H1 (cell line): Measurements from ENCODE around the gene PPBP. TPM values are rescaled to one million over a fixed set of nuclear protein-coding genes. Genes with fewer than 3 reads are reported as not detected.

Experiments
- CTCF ChIA-PET: fragments of 300-600 bp; sonication (Branson Sonifier 250); formaldehyde crosslinking; loops from one replicate; lab custom pipeline; 2021; ENCODE audit not compliant: partially characterized antibody; lab: Charles Lee
- POLR2A ChIA-PET: fragments of 300-600 bp; sonication (Branson Sonifier 250); formaldehyde crosslinking; loops from one replicate; lab custom pipeline; 2021; ENCODE audit warnings: inconsistent platforms; ENCODE audit not compliant: partially characterized antibody; lab: Charles Lee
- DNase-seq, 2 experiments: peaks; one replicate each; pipeline versions ENCODE4 v3.0.0 to v3.0.0-alpha.2; 2010 to 2022; ENCODE audit warnings: low spot score in 2 of 2, low read depth in 1 of 2, mixed read lengths in 1 of 2
- FAIRE-seq: peaks from 2 replicates; lab custom pipeline; 2011; peaks lifted over from hg19 to GRCh38; lab: Jason Lieb, UNC
- H2AFZ ChIP-seq: 2 replicates; pipeline ENCODE4 v1.8.1; 2012; ENCODE audit warnings: low read length, inconsistent platforms
- H2AK5ac ChIP-seq: 2 replicates; pipeline ENCODE4 v1.6.1; 2013; ENCODE audit warnings: low read depth, low read length
- H2BK120ac ChIP-seq: replicated peaks from 2 replicates; pipeline ENCODE3; 2013; ENCODE audit warnings: low read depth, low read length, inconsistent platforms
- H2BK12ac ChIP-seq: 2 replicates; pipeline ENCODE4 v1.6.1; 2013; ENCODE audit warnings: low read depth, low read length
- H2BK15ac ChIP-seq: 2 replicates; pipeline ENCODE4 v1.6.1; 2013; ENCODE audit warnings: low read length
- H2BK20ac ChIP-seq: 2 replicates; pipeline ENCODE4 v1.6.1; 2013; ENCODE audit warnings: low read length
- H2BK5ac ChIP-seq: 2 replicates; pipeline ENCODE4 v1.6.1; 2013; ENCODE audit warnings: low read depth, low read length
- H3K14ac ChIP-seq: 2 replicates; pipeline ENCODE4 v1.6.1; 2013; ENCODE audit warnings: inconsistent platforms; ENCODE audit not compliant: insufficient read length
- H3K18ac ChIP-seq: 2 replicates; pipeline ENCODE4 v1.6.1; 2013; ENCODE audit warnings: low read length; ENCODE audit errors: extremely low read depth
- H3K23ac ChIP-seq: 2 replicates; pipeline ENCODE4 v1.6.1; 2013; ENCODE audit warnings: inconsistent platforms; ENCODE audit not compliant: insufficient read length
- H3K23me2 ChIP-seq: 2 replicates; pipeline ENCODE4 v1.6.1; 2013; ENCODE audit warnings: low read depth, low read length
- H3K27ac ChIP-seq: 2 replicates; pipeline ENCODE4 v1.6.1; 2011; ENCODE audit warnings: low read depth, low read length, inconsistent platforms
- H3K27me3 ChIP-seq, 4 experiments: replicated peaks in 1 of 4; 1 replicate in 1 of 4; 2 replicates in 3 of 4; pipeline versions ENCODE4 v1.6.1 to v1.8.1; 2011 to 2013; ENCODE audit warnings: low read length in 3 of 4, mild to moderate bottlenecking in 3 of 4, inconsistent platforms in 2 of 4, mixed read lengths in 2 of 4, moderate library complexity in 1 of 4; ENCODE audit not compliant: control insufficient read depth in 3 of 4, insufficient read depth in 3 of 4; ENCODE audit errors: extremely low read depth in 1 of 4
- H3K36me3 ChIP-seq, 4 experiments: 2 replicates each; pipeline versions ENCODE4 v1.6.1 to v1.8.1; 2011 to 2013; ENCODE audit warnings: mild to moderate bottlenecking in 4 of 4, low read length in 3 of 4, moderate library complexity in 2 of 4, control low read depth in 1 of 4, inconsistent platforms in 1 of 4; ENCODE audit not compliant: insufficient read depth in 4 of 4, control insufficient read depth in 2 of 4
- H3K4ac ChIP-seq: replicated peaks from 2 replicates; pipeline ENCODE3; 2013; ENCODE audit warnings: low read length, low read depth, mixed read lengths, inconsistent platforms; ENCODE audit not compliant: insufficient read length
- H3K4me1 ChIP-seq, 4 experiments: replicated peaks in 1 of 4; 1 replicate in 1 of 4; 2 replicates in 3 of 4; pipeline versions ENCODE4 v1.6.1 to v1.8.1; 2011 to 2013; ENCODE audit warnings: low read length in 3 of 4, inconsistent platforms in 2 of 4, mixed read lengths in 1 of 4; ENCODE audit not compliant: insufficient read depth in 4 of 4, control insufficient read depth in 3 of 4
- H3K4me2 ChIP-seq, 2 experiments: 2 replicates each; pipeline versions ENCODE4 v1.6.1 to v1.8.1; 2011 to 2013; ENCODE audit warnings: low read depth in 2 of 2, low read length in 2 of 2, control low read depth in 1 of 2, inconsistent platforms in 1 of 2, mild to moderate bottlenecking in 1 of 2; ENCODE audit not compliant: insufficient read depth in 1 of 2
- H3K4me3 ChIP-seq, 4 experiments: fragments of 200-600, 300-600 bp in 1 of 4; sonication (generic), shearing (Covaris generic), sonication (Bioruptor Twin) in 1 of 4; 2 replicates each; pipeline versions ENCODE4 v1.5.1 to v1.8.1; 2011 to 2016; ENCODE audit warnings: low read length in 4 of 4, low read depth in 3 of 4, control low read depth in 2 of 4, inconsistent platforms in 2 of 4, mild to moderate bottlenecking in 2 of 4, mixed read lengths in 1 of 4, moderate library complexity in 1 of 4; ENCODE audit not compliant: insufficient read depth in 2 of 4; ENCODE audit errors: extremely low read depth in 1 of 4
- H3K56ac ChIP-seq: replicated peaks from 2 replicates; pipeline ENCODE3; 2013; ENCODE audit warnings: low read depth, mild to moderate bottlenecking, mixed read lengths, low read length, inconsistent platforms; ENCODE audit not compliant: insufficient read length
- H3K79me1 ChIP-seq: 2 replicates; pipeline ENCODE4 v1.6.1; 2013; ENCODE audit warnings: low read depth, low read length, control low read depth
- H3K79me2 ChIP-seq, 2 experiments: 2 replicates each; pipeline versions ENCODE4 v1.6.1 to v1.8.1; 2012 to 2013; ENCODE audit warnings: low read length in 2 of 2, mild to moderate bottlenecking in 2 of 2, inconsistent platforms in 1 of 2; ENCODE audit not compliant: insufficient read depth in 2 of 2, control insufficient read depth in 1 of 2
- H3K9ac ChIP-seq, 4 experiments: replicated peaks in 1 of 4; 1 replicate in 1 of 4; 2 replicates in 3 of 4; pipeline versions ENCODE4 v1.6.1 to v1.8.1; 2011 to 2013; ENCODE audit warnings: low read depth in 3 of 4, low read length in 3 of 4, control low read depth in 2 of 4, mild to moderate bottlenecking in 2 of 4, moderate library complexity in 2 of 4, inconsistent platforms in 1 of 4; ENCODE audit errors: extremely low read depth in 1 of 4
- H3K9me3 ChIP-seq, 2 experiments: 2 replicates each; pipeline versions ENCODE4 v1.6.1 to v1.8.1; 2012 to 2013; ENCODE audit warnings: mild to moderate bottlenecking in 2 of 2, moderate library complexity in 2 of 2, control low read depth in 1 of 2, inconsistent platforms in 1 of 2, low read depth in 1 of 2, low read length in 1 of 2, mixed read lengths in 1 of 2; ENCODE audit not compliant: insufficient read depth in 2 of 2
- H4K20me1 ChIP-seq, 2 experiments: replicated peaks in 1 of 2; 2 replicates each; pipeline versions ENCODE3 to v1.8.1; 2011 to 2013; ENCODE audit warnings: inconsistent platforms in 2 of 2, low read length in 2 of 2, mild to moderate bottlenecking in 1 of 2; ENCODE audit not compliant: insufficient read depth in 2 of 2, control insufficient read depth in 1 of 2
- H4K5ac ChIP-seq: 2 replicates; pipeline ENCODE4 v1.6.1; 2013; ENCODE audit warnings: low read length, low read depth, mixed read lengths, inconsistent platforms; ENCODE audit not compliant: insufficient read length
- H4K8ac ChIP-seq: 2 replicates; pipeline ENCODE4 v1.8.0; 2013; ENCODE audit warnings: mild to moderate bottlenecking, moderate library complexity, low read length, inconsistent platforms; ENCODE audit not compliant: insufficient read depth; ENCODE audit errors: extremely low read depth
- H4K91ac ChIP-seq: replicated peaks from 2 replicates; pipeline ENCODE3; 2013; ENCODE audit warnings: low read length, mixed read lengths, inconsistent platforms; ENCODE audit not compliant: insufficient read length
- CTBP2 ChIP-seq: IDR thresholded peaks from 2 replicates; pipeline ENCODE4 v1.7.0; 2011; ENCODE audit warnings: borderline replicate concordance, mild to moderate bottlenecking, moderate library complexity, mixed read lengths, low read length; ENCODE audit not compliant: insufficient read depth, insufficient read length
- EP300 ChIP-seq, 2 experiments: IDR thresholded peaks; 1 replicate in 1 of 2; 2 replicates in 1 of 2; pipeline ENCODE4 v1.6.1; 2011 to 2012; ENCODE audit warnings: low read depth in 2 of 2, low read length in 2 of 2, mild to moderate bottlenecking in 2 of 2, borderline replicate concordance in 1 of 2, inconsistent platforms in 1 of 2, moderate library complexity in 1 of 2
- KDM4A ChIP-seq: IDR thresholded peaks from one replicate; pipeline ENCODE4 v1.7.1; 2012; ENCODE audit warnings: low read depth, mild to moderate bottlenecking, moderate library complexity, low read length, inconsistent platforms; ENCODE audit not compliant: severe bottlenecking
- RNF2 ChIP-seq: fragments of 200-900, 300-1000 bp; sonication (generic); IDR thresholded peaks from 2 replicates; pipeline ENCODE4 v1.7.1; 2016; ENCODE audit warnings: borderline replicate concordance, low read depth, mild to moderate bottlenecking, antibody characterized with exemption, low read length; ENCODE audit not compliant: poor library complexity, severe bottlenecking; ENCODE audit errors: missing control alignments
- SIX5 ChIP-seq: IDR thresholded peaks from 2 replicates; pipeline ENCODE4 v1.6.1; 2011; ENCODE audit warnings: mild to moderate bottlenecking, low read depth, low read length
- SRF ChIP-seq: IDR thresholded peaks from 2 replicates; pipeline ENCODE4 v1.6.1; 2011; ENCODE audit warnings: mild to moderate bottlenecking, low read depth, low read length, moderate library complexity
- TCF12 ChIP-seq: IDR thresholded peaks from 2 replicates; pipeline ENCODE4 v1.6.1; 2011; ENCODE audit warnings: low read depth, mild to moderate bottlenecking, low read length
- TEAD4 ChIP-seq: IDR thresholded peaks from 2 replicates; pipeline ENCODE4 v1.6.1; 2012; ENCODE audit warnings: low read depth, low read length, inconsistent platforms, mixed read lengths
- WGBS, 2 experiments: shearing (Covaris generic) in 1 of 2; methylation state at CpG; one replicate each; pipeline versions ENCODE4 v1.1.6 to v1.1.7; 2013 to 2015; ENCODE audit warnings: low lambda C conversion rate in 2 of 2, mixed read lengths in 2 of 2, inconsistent platforms in 1 of 2, low coverage in 1 of 2, missing lambda C conversion rate in 1 of 2; ENCODE audit not compliant: insufficient replicate concordance in 2 of 2, insufficient coverage in 1 of 2, insufficient read length in 1 of 2; ENCODE audit errors: extremely low coverage in 1 of 2, missing lambda C conversion rate in 1 of 2; 5-methylcytosine and 5-hydroxymethylcytosine counted together
- polyA plus RNA-seq, 7 experiments: library from polyadenylated mRNA; depleted of rRNA in 3 of 7; stranded (reverse) in 5 of 7; unstranded in 2 of 7; fragments of >200 nt in 5 of 7; fragments of 200-250 nt in 2 of 7; gene quantifications; 1 replicate in 5 of 7; 2 replicates in 1 of 7; 4 replicates in 1 of 7; pipeline versions ENCODE4 v1.2.1 to v1.2.3, GENCODE V29; 2011 to 2013; ENCODE audit warnings: missing spikeins in 2 of 7, mixed read lengths in 2 of 7
- total RNA-seq: library from RNA; stranded (reverse); fragmentation: NEBNext Ultra II Directional; extraction: Animal tissue kit (Norgen Biotek cat#: 25700); gene quantifications from 2 replicates; pipeline ENCODE4 v1.2.1, GENCODE V29; 2021

PPBP gene
- total and polyA plus RNA-seq, 2 of the 8 experiments (the other 6 are each of a cell fraction or from before 2014, with no cell fraction given) = 0.18 to 0.43 TPM

DNA sequence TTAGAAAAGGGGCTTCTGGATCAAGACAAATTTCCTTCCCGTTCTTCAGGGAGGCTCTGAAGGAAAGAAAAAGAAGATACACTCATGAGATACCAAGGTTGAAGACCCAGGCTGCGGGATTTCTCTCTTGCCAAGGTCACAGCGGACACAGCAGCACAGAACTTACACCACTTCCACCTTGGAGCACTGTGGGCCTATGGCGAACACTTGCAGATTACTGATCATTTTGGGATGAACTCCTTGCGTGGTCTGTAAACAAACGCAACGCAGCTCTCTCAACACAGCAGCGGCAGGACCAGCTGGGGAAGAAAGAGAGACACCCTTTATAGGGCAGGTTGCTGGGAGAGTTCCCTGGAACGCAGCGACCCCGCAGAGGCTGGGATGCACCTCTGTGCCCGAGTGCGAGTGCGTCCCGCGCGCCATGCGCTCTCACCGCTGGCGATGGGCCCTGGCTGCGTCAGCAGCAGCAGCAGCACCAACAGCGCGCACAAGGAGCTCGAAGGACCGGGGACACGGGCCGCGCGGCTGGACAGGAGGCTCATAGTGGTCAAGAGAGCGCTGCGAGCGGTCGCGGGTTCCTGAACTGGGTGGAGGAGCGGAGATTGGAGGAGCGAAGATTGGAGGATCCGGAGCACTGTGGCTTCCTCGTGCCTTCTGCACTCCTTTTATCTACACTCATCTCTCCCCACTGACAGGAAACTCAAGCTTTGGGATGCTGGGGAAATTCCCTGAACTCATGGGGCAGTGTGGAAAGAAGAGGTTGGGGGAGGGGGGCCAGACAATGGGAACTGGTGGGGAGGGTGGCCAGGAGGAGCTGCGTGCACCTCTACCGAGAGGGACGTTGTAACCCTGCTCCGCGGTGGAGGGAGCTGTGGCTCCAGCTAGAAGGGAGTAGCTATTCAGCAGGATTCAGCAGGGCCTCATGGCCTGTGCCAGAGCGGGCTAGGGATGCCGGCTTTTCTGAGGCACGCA, 10.3 kb upstream of the PPBP start, which contains the start of gene CXCL5:
Gene CXCL5, minus strand, starts transcription at position 638 of the 972 bp plus-strand sequence. Its CDS starts 96 bp downstream, at position 542.
- peak within 1 kb of the TSS; percentile 87 for H3K4ac ChIP-seq
- CTCF ChIA-PET = interaction anchor here (0.8 to 3.4 kb wide), 20 partner anchors 10 to 424 kb away, joined by 3 to 14 read pairs (median 4); no protein-coding TSS in a partner anchor
- POLR2A ChIA-PET = interaction anchor here (0.7 to 6.1 kb wide), 18 partner anchors 8 to 330 kb away, joined by 3 to 37 read pairs (median 5); partner anchors contain the start of genes CXCL2, CXCL3, MTHFD2L and PF4
- H3K14ac ChIP-seq = no peak within 1 kb of the TSS
- H3K27ac ChIP-seq = peak within 1 kb of the TSS; percentile 76; the same call in 1 of the 2 replicates
- peaks cover 6% of the 10 kb centered on the region; the same call in 1 of the 2 replicates for H3K23me2 ChIP-seq
- peak within 1 kb of the TSS in 3 of 4 experiments; percentile 63 to 74 (median 64); a peak in 6 of 7 replicates for H3K9ac ChIP-seq
- H2BK20ac ChIP-seq = peak within 1 kb of the TSS; percentile 91
- peak within 1 kb of the TSS; percentile 92 for H3K56ac ChIP-seq
- H4K5ac ChIP-seq = peak within 1 kb of the TSS; percentile 67
- peak within 1 kb of the TSS; percentile 99 for H4K91ac ChIP-seq
- no peak within 1 kb of the TSS for H3K23ac ChIP-seq
- DNase-seq (peak; percentile 67 to 78), FAIRE-seq (peak; percentile 65)
- peak within 1 kb of the TSS; percentile 97 for H4K8ac ChIP-seq
- no peaks in the 10 kb centered on the region for H3K9me3 ChIP-seq
- peak within 1 kb of the TSS; percentile 27; the same call in 1 of the 2 replicates for H2AFZ ChIP-seq
- H2BK15ac ChIP-seq = peak within 1 kb of the TSS; percentile 95
- peak within 1 kb of the TSS; percentile 98 for H3K18ac ChIP-seq
- H3K4me1 ChIP-seq = peaks cover 0 to 8% (median 6%) of the 10 kb centered on the region in 4 experiments; a peak in 6 of 7 replicates
- peak within 1 kb of the TSS; percentile 98 for H2BK120ac ChIP-seq
- peaks cover 0 to 3% (median 0%) of the 10 kb centered on the region in 4 experiments; a peak in 2 of 8 replicates for H3K36me3 ChIP-seq
- no peaks in the 10 kb centered on the region for H4K20me1 ChIP-seq
- H3K4me2 ChIP-seq = peak within 1 kb of the TSS; percentile 66 to 77
- peak within 1 kb of the TSS; percentile 98 for H2BK12ac ChIP-seq
- peaks cover 0 to 6% (median under 1%) of the 10 kb centered on the region in 4 experiments; a peak in 3 of 7 replicates for H3K27me3 ChIP-seq
- 7% methylated on average over 43 of the region's 46 CpGs; no CpG with 5 or more reads in 1 of the 2 experiments for WGBS, 2 experiments
- H3K79me2 ChIP-seq = no peaks in the 10 kb centered on the region
- H3K79me1 ChIP-seq = no peaks in the 10 kb centered on the region
- peak within 1 kb of the TSS; percentile 51 to 61 (median 56) for H3K4me3 ChIP-seq
- H2AK5ac ChIP-seq = peak within 1 kb of the TSS; percentile 79; the same call in 1 of the 2 replicates
- H2BK5ac ChIP-seq = peak within 1 kb of the TSS; percentile 96
- TF ChIP-seq TCF12 (no peak), SRF (no peak), SIX5 (no peak), CTBP2 (no peak), TEAD4 (peak; percentile 46; the same call in 1 of the 2 replicates), RNF2 (peak; percentile 45), EP300 (IDR thresholded peaks at IDR 0.05; ENCODE audit: borderline replicate concordance in 1 of 2, low read depth in 2 of 2, low read length in 2 of 2) (peak in 1 of 2 experiments; percentile 52; a peak in 1 of 3 replicates), KDM4A (peak; percentile 52)
